GM21447 (cell line): ENCODE results near the gene ANKRD50.

Experiments
- ATAC-seq: cut with Tn5 transposase; IDR thresholded peaks from one replicate; pipeline ENCODE4 v1.9.1; 2021; ENCODE audit not compliant: unreplicated experiment

ANKRD50 gene

GRCh38 chr4:124637321-124637720 lies 75.2 kb downstream of the ANKRD50 start:
- no peak for ATAC-seq

DNA sequence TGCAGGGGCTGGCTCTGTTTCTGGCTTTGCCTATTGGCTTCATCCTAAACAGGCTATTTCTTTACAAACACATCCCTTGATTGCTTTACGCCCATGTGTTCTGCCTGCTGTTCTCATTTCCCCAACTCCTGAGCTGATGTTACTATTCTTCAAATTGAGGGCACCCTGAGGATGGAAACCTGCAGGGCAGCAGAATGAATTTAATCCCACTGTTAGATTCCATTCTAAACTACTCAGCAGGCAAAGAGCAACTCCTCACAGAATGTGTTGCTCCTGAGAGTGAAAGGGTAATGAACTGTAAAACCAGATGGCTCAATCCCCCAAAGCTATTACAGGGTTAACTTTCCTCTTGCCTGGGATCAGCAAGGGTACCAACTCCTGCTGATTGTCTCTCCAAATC lies 75.7 kb downstream of the ANKRD50 start:
- no peak for ATAC-seq

DNA sequence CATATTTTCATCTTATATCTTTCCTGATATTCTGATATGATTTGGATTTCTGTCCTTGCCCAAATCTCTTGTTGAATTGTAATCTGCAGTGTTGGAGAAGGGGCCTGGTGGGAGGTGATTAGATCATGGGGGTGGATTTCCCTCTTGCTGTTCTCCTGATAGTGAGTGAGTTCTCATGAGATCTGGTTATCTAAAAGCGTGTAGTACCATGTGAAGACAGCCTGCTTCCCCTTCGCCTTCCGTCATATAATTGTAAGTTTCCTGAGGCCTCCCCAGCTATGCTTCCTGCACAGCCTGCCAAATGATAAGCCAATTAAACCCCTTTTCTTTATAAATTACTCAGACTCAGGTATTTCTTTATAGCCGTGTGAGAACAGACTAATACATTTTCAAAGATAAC lies 77.2 kb downstream of the ANKRD50 start:
- no peak for ATAC-seq

DNA sequence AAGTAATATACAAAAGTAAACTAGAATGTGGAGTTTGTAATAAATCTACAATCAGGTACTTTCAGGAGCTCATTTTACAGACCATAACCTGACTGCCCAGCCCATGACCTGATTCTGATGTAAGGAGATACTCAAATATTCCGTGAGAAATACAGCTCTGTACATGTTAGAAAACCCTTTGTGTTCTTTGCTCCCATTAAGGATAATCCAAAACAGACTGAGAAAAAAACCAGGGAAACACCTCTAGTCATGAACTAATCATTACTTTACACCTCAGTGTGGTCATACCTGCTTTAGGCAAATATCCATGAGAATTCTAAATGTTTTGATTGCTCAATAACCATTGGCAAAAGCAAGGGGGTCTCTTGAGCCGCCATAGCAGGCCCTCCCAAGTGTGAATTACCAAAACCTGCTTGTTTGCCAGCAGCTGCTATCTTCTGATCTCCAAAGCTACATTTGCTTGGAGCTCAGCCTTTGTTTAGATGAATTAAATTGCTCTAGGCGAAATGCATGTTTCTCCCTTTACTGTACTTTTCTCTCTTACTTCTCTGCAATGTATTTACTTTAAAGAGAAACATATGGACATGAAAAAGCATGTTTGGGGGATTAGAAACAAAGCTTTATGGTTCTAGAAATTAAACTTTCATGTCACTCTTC lies 79.1 kb downstream of the ANKRD50 start:
- no peak for ATAC-seq

DNA sequence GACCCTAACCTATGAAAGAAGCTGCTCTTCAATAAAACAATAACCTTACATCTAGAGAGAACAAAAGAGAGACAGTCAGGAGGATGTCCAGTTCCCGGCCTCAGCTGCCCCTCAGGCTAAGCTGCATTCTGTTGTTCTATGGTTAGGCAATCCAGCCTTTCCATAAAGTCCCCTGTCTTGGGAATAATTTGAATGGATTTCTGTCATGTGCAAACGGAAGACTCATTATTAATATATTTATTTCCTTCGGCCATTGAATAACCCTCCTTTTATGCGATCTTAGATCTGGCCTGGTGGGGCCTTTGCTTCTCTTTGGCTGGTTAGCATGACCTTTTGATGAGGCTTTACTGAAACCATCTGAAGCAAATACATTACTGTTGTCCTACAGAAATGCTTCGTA lies 80.1 kb downstream of the ANKRD50 start:
- ATAC-seq, result no peak

DNA sequence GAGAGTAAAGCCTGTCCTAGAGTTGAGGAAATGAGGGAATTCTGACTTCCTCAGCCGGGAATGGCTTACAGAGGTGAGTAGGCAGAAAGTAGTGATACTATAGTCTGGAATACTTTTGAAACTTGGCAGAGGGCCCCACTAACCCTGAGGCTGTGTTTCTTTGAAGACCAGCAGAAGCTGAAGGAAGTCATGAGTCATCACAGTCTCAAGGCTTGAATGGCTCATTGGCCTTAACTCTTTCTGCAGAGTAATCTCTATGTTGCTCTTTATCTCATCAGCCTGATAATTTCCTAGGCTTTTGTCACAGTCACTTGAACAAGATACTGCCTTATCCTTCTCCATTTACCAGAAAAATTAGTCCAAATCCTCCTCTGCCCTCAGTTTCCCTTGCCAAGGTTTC lies 80.8 kb downstream of the ANKRD50 start:
- ATAC-seq, result peak; percentile 99

DNA sequence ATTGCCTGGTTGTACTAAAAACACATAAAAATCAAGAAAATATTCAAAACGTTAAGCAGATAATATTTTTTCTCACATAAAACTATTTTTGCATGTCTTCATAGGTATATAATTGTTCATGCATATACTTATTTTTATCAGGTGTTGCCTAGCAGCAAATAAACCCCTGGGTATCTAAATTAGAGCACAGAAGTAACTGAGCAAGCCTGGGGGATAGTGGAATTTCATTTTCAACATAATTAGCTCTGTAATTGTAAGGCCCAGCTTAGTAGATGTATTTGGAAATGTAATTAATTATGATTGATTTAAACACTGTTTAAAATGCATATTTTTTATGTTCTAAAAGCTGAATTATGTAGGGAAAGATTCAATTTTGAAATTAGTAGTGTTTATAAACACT lies 82.9 kb downstream of the ANKRD50 start:
- no peak for ATAC-seq
